SU-DHL-6 (cell line): ENCODE data around the gene ZNF668.

Experiments
- H2AFZ ChIP-seq: fragments of 200-600 bp; sonication (generic); 2 replicates; pipeline ENCODE4 v1.6.1; 2014; ENCODE audit warnings: low read depth, mild to moderate bottlenecking, moderate library complexity, mixed read lengths, antibody characterized with exemption, low read length; ENCODE audit not compliant: severe bottlenecking
- H3F3A ChIP-seq: fragments of 200-600 bp; shearing (Covaris generic); 2 replicates; pipeline ENCODE4 v1.6.0; 2016; ENCODE audit warnings: antibody characterized with exemption, mild to moderate bottlenecking; ENCODE audit not compliant: insufficient read depth
- H3K27ac ChIP-seq: fragments of 200-600 bp; sonication (generic); 2 replicates; pipeline ENCODE4 v1.5.1; 2016; ENCODE audit warnings: low read depth, mild to moderate bottlenecking, low read length, moderate library complexity, mixed read lengths
- H3K27me3 ChIP-seq: fragments of 200-600 bp; sonication (generic), shearing (Covaris generic); 2 replicates; pipeline ENCODE4 v1.6.0; 2014; ENCODE audit warnings: mild to moderate bottlenecking, low read length
- H3K36me3 ChIP-seq: fragments of 200-600 bp; sonication (generic); 2 replicates; pipeline ENCODE4 v1.6.1; 2014; ENCODE audit warnings: mild to moderate bottlenecking, low read length, mixed read lengths
- H3K4me2 ChIP-seq: fragments of 300-600, 200-600 bp; shearing (Covaris generic), sonication (generic); 2 replicates; pipeline ENCODE4 v1.6.0; 2014; ENCODE audit warnings: low read length, low read depth, mild to moderate bottlenecking; ENCODE audit not compliant: poor library complexity, severe bottlenecking
- H3K4me3 ChIP-seq: fragments of 200-600 bp; sonication (generic); 2 replicates; pipeline ENCODE4 v1.5.1; 2014; ENCODE audit warnings: antibody characterized with exemption, low read length, mild to moderate bottlenecking, mixed read lengths; ENCODE audit not compliant: insufficient read depth, poor library complexity, severe bottlenecking
- H3K79me2 ChIP-seq: fragments of 200-600 bp; sonication (generic); 2 replicates; pipeline ENCODE4 v1.6.1; 2014; ENCODE audit warnings: mild to moderate bottlenecking, low read length, moderate library complexity; ENCODE audit not compliant: insufficient read depth
- H3K9ac ChIP-seq: fragments of 200-600 bp; sonication (generic); 2 replicates; pipeline ENCODE4 v1.7.0; 2014; ENCODE audit warnings: mild to moderate bottlenecking, low read length
- H3K9me2 ChIP-seq: fragments of 200-600 bp; sonication (generic); replicated peaks from 2 replicates; pipeline ENCODE4 v1.6.1; 2014; ENCODE audit warnings: low read length; ENCODE audit not compliant: insufficient read depth
- H3K9me3 ChIP-seq: fragments of 200-600 bp; sonication (generic); 2 replicates; pipeline ENCODE4 v1.6.1; 2014; ENCODE audit warnings: low read length, mixed read lengths; ENCODE audit not compliant: insufficient read depth
- H4K20me1 ChIP-seq: fragments of 200-600 bp; sonication (generic); 2 replicates; pipeline ENCODE4 v1.6.1; 2014; ENCODE audit warnings: low read depth, mild to moderate bottlenecking, antibody characterized with exemption, low read length, moderate library complexity, mixed read lengths
- EZH2phosphoT487 ChIP-seq: fragments of 200-600 bp; sonication (generic), shearing (Covaris generic); conservative IDR thresholded peaks from 2 replicates; pipeline ENCODE4 v1.6.1; 2018; ENCODE audit warnings: mild to moderate bottlenecking, antibody characterized with exemption, low read length, moderate library complexity, mixed read lengths
- TF ChIP-seq, protein P1 (sequence below): fragments of 200-600 bp; sonication (generic); IDR thresholded peaks from one replicate; pipeline ENCODE4 v1.5.1; 2017; ENCODE audit warnings: antibody characterized with exemption, mild to moderate bottlenecking, low read length, moderate library complexity; ENCODE audit not compliant: insufficient read depth, poor library complexity, severe bottlenecking

Gene ZNF668

DNA sequence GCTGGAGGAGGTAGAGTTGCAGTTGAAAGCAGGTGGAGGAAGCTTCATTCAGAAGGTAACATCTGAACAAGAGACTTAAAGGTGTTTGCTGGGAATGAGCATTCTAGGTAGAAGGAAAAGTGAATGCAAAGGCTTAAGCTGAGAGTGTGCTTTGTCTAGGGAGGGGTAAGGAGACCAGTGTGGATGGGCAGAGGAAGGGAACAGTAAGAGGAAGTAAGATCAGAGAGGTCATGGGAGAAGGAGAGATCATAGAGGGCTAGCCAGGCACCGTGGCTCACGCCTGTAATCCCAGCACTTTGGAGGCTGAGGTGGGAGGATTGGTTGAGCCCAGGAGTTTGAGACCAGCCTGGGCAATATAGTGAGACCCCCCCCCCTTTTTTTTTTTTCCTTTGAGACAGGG is 37.3 kb downstream of the ZNF668 start:
- TF ChIP-seq EZH2phosphoT487: no peak
- TF ChIP-seq, protein P1, sequence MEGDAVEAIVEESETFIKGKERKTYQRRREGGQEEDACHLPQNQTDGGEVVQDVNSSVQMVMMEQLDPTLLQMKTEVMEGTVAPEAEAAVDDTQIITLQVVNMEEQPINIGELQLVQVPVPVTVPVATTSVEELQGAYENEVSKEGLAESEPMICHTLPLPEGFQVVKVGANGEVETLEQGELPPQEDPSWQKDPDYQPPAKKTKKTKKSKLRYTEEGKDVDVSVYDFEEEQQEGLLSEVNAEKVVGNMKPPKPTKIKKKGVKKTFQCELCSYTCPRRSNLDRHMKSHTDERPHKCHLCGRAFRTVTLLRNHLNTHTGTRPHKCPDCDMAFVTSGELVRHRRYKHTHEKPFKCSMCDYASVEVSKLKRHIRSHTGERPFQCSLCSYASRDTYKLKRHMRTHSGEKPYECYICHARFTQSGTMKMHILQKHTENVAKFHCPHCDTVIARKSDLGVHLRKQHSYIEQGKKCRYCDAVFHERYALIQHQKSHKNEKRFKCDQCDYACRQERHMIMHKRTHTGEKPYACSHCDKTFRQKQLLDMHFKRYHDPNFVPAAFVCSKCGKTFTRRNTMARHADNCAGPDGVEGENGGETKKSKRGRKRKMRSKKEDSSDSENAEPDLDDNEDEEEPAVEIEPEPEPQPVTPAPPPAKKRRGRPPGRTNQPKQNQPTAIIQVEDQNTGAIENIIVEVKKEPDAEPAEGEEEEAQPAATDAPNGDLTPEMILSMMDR: no peak
- Histone ChIP-seq H3K79me2 (no peaks in the 10 kb centered on the region), H3K27me3 (no peaks in the 10 kb centered on the region), H3K9me3 (no peaks in the 10 kb centered on the region), H3K4me3 (no peak overlapping the region), H3K4me2 (no peak overlapping the region), H2AFZ (no peak overlapping the region), H3K9me2 (no peaks in the 10 kb centered on the region), H3K27ac (no peak overlapping the region), H3F3A (peaks cover 10% of the 10 kb centered on the region), H3K36me3 (no peaks in the 10 kb centered on the region), H4K20me1 (no peaks in the 10 kb centered on the region), H3K9ac (no peak overlapping the region)

DNA sequence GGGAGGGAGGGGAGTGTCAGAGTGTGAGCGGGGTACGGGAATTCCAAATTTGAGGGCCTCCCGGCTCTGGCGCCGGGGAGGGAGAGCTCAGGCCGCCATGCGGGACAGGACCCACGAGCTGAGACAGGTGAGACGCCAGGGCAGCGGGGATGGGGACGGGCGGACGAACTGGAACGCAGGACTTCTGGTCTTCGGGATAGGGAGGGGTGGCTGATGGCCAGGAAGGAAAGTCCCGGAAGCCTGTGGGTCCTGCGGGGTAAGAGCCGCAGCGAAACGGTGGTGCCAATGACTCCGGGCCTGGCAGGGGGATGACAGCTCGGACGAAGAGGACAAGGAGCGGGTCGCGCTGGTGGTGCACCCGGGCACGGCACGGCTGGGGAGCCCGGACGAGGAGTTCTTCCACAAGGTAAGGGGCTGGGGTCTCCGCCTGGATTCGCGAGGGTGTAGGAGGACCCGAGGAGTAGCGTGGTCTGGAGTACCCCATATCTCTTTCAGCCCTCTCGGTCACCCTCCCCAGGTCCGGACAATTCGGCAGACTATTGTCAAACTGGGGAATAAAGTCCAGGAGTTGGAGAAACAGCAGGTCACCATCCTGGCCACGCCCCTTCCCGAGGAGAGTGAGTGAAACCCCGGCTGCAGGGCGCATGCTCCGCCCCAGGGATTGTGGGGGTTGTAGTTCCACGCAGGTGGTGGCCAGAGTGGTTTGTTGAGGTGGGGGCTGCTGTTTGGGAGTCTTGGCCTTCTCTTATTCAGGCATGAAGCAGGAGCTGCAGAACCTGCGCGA is 40.1 kb downstream of the ZNF668 start:
- H3K4me3 ChIP-seq: peak overlapping the region; percentile 92
- no peaks in the 10 kb centered on the region for H3K79me2 ChIP-seq
- H3K27me3 ChIP-seq: no peaks in the 10 kb centered on the region
- H3K9me3 ChIP-seq: no peaks in the 10 kb centered on the region
- peak overlapping the region; percentile 69 for H3K4me2 ChIP-seq
- H3K9ac ChIP-seq: peak overlapping the region; percentile 65
- peaks cover 10% of the 10 kb centered on the region for H3F3A ChIP-seq
- H2AFZ ChIP-seq: peak overlapping the region; percentile 79
- no peaks in the 10 kb centered on the region for H3K36me3 ChIP-seq
- H3K27ac ChIP-seq: peak overlapping the region; percentile 23; the same call in 1 of the 2 replicates
- TF ChIP-seq, protein P1: no peak
- TF ChIP-seq EZH2phosphoT487: no peak
- H3K9me2 ChIP-seq: no peaks in the 10 kb centered on the region
- H4K20me1 ChIP-seq: no peaks in the 10 kb centered on the region

DNA sequence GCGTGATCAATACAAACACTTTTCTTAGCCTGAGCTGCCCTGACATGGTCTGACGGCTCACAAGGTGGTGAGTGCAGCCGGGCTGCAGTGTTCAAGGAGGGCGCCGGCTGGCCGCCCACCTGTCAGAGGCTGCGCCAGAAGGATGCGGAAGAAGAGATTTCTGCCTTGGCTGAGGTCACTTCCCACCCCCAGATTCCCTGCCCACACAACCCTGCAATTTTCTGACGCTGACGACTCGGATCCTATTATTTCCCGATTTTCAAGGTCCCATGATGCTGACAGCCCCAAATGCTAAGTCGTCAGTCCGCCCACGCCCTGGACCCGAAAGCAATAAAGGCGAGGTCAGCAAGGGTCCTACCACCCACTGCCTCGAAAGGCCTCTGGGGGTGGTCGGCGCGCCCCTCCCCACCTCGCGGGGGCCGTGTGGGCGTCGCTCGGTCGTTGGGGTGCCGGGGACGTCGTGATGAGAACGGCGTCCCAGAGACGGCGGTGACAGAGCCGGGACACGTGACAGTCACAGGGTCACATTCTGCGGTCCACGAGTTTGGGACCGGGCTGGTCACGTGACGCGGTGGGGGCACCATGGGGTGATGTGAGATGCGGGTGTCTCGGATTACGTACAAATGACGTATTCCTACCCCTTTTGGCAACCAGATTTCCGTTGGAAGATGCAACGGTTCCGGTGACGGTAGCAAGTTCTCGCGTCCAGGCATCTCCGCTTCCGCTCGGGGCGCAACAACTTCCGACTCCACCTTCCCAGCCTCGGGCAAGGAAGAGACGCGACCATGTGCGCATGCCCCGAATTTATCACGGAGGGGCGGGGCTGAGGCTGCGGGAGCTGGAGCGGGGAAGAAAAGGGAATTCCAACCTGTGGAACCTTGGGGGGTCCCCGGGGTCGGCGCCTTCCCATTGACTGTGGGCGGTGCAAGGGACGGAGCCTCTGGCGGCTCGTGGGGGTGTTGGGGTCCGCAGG is 41.0 kb downstream of the ZNF668 start, which contains the start of gene STX4:
Gene STX4 (plus strand): TSS at position 823 of the 973 bp plus-strand sequence. CDS start 248 bp downstream, outside the sequence.
- Histone ChIP-seq H3K79me2 (no peaks in the 10 kb centered on the region), H3K27me3 (no peaks in the 10 kb centered on the region), H3F3A (peaks cover 10% of the 10 kb centered on the region), H3K36me3 (no peaks in the 10 kb centered on the region), H3K4me2 (peak within 1 kb of the TSS; percentile 69), H3K9ac (peak within 1 kb of the TSS; percentile 65), H2AFZ (peak within 1 kb of the TSS; percentile 79), H4K20me1 (no peaks in the 10 kb centered on the region), H3K9me3 (no peaks in the 10 kb centered on the region), H3K4me3 (peak within 1 kb of the TSS; percentile 92), H3K9me2 (no peaks in the 10 kb centered on the region), H3K27ac (peak within 1 kb of the TSS; percentile 53)
- no peak for TF ChIP-seq EZH2phosphoT487
- TF ChIP-seq, protein P1: no peak
